SJCRH30 (cell line): ENCODE measurements around the gene TH. TPM values are rescaled to one million over a fixed set of nuclear protein-coding genes. Genes with fewer than 3 reads are reported as not detected.

Experiments
- DNase-seq, 2 experiments: peaks; one replicate each; pipeline ENCODE4 v3.0.0-alpha.2; 2015 to 2020
- H3K27ac ChIP-seq: fragments of 250-450 bp; sonication (Bioruptor Pico); 2 replicates; pipeline ENCODE4 v1.5.1; 2020; ENCODE audit warnings: mild to moderate bottlenecking, moderate library complexity
- H3K27me3 ChIP-seq: fragments of 250-450 bp; sonication (Bioruptor Pico); 2 replicates; pipeline ENCODE4 v1.5.1; 2020; ENCODE audit warnings: mild to moderate bottlenecking, moderate library complexity
- H3K36me3 ChIP-seq: fragments of 250-450 bp; sonication (Bioruptor Pico); 2 replicates; pipeline ENCODE4 v1.5.1; 2020; ENCODE audit warnings: mild to moderate bottlenecking, moderate library complexity
- H3K4me1 ChIP-seq: fragments of 250-450 bp; sonication (Bioruptor Pico); 2 replicates; pipeline ENCODE4 v1.5.1; 2020; ENCODE audit warnings: mild to moderate bottlenecking, moderate library complexity
- H3K4me3 ChIP-seq: fragments of 250-450 bp; sonication (Bioruptor Pico); 2 replicates; pipeline ENCODE4 v1.5.1; 2020; ENCODE audit warnings: mild to moderate bottlenecking, moderate library complexity
- H3K9me3 ChIP-seq: fragments of 250-450 bp; sonication (Bioruptor Pico); replicated peaks from 2 replicates; pipeline ENCODE4 v1.5.1; 2020; ENCODE audit warnings: mild to moderate bottlenecking, moderate library complexity
- total RNA-seq: library from RNA; depleted of rRNA; stranded (reverse); fragments of >200 nt; shearing (Covaris generic); gene quantifications from 2 replicates; pipeline ENCODE4 v1.2.3, GENCODE V29; 2014

The TH gene
- total RNA-seq, 1 experiment from 2014 or later, result not detected

DNA sequence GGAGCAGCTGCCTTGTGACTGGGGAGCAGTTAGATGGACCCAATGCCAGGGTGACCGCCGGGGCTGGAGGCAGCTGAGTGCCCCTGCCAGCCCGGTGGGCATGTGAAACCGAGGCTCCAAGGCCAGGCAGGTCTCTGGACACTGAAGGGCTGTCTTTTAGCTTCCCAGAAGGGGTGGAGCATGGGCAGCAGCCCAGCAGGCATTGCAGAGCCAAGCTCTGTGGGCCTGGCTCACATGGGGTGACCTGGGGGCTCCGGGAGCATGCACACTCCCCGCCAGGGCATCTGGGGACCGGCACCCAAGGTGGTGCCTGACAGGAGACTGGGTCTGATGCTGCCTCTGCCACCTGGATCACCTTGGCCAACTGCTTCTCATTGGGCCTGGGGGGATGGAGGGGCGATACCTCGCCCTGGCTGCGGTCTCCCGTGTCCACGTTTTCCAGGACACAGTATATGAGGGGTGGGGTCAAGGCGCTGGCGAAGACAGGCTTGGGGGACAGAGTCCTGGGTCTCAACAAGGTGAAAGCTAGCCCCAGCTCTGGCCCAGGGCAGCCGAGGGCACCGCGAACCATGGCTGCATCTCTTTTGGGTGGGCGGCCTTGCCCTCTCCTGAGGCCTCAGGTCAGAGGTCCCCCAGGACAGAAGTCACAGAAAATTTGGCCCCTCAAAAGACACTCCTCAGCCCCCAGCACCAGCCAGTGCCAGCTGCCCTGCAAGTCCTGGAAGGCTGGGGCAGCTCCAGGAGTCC lies 14.1 kb downstream of the TH start:
- Histone ChIP-seq H3K36me3 (no peaks in the 10 kb centered on the region), H3K4me1 (peaks cover 9% of the 10 kb centered on the region)

DNA sequence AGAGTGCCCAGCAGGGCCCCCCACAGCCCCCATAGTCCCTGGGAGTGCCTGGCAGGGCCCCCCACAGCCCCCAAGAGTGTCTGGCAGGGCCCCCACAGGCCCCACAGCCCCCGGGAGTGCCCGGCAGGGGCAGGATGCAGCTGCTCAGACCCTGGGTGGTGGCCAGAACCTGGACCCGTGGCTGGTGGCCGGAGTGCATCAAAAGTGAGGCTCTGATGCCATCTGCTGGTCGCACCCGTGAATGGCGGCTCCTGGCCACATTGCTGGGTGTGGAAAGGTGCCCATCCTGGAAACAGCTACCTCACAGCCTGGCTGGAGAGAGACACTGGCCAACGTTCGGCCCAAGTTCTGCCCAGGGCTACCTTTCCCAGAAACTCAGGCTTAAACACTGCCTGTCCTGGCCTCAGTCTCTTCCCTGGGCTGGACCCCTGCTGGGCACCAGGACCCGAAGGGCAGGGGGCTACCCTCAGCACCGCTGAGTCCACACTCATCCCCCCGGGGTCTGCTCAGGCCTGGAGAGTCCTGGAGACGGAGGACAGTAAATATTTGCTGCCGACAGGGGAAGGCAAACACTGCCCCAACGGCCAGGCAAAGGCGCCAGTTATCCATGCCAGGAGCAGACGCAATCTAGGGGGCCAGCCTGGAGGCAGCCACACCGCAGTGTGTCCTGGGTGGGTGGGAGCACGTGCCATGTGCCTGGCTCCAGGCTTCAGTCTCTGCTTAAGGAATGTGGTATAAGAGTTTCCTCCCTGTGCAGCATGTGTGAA lies 15.0 kb downstream of the TH start:
- no peak overlapping the region for H3K4me3 ChIP-seq
- H3K27me3 ChIP-seq, result no peaks in the 10 kb centered on the region
- peaks cover 11% of the 10 kb centered on the region for H3K4me1 ChIP-seq
- DNase-seq, result peak; percentile 83 to 90
- peak overlapping the region; percentile 24; the same call in 1 of the 2 replicates for H3K27ac ChIP-seq
- H3K36me3 ChIP-seq, result no peaks in the 10 kb centered on the region
- no peaks in the 10 kb centered on the region for H3K9me3 ChIP-seq

More for the DNA sequence above, 14.1 kb downstream of the TH start:
- H3K9me3 ChIP-seq, result no peaks in the 10 kb centered on the region
- no peaks in the 10 kb centered on the region for H3K27me3 ChIP-seq
- DNase-seq, result no peak
- no peak overlapping the region for H3K27ac ChIP-seq
- H3K4me3 ChIP-seq, result no peak overlapping the region

DNA sequence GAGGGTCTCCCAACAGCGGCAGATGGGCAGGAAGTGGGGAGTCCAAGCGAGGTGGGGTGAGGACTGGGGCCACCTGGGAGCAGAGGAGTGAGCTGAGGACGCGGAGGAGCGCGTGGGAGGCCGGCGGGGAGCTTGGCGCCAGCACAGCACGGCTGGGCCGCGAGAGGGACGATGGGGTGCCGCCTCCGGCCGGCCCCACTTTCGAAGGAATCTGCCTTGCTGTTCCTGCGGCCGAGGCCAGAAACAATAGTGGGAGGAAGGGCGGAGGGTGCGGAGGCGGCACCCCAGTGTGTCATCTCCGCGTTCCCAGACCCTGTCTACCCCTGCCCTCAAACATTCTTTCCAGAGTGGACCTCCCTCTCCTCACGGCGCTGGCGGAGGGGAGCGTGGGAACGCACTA lies 16.1 kb downstream of the TH start:
- no peak for DNase-seq
- Histone ChIP-seq H3K36me3 (no peaks in the 10 kb centered on the region), H3K4me3 (no peak overlapping the region), H3K27ac (no peak overlapping the region), H3K9me3 (no peaks in the 10 kb centered on the region), H3K4me1 (peaks cover 22% of the 10 kb centered on the region), H3K27me3 (no peaks in the 10 kb centered on the region)

DNA sequence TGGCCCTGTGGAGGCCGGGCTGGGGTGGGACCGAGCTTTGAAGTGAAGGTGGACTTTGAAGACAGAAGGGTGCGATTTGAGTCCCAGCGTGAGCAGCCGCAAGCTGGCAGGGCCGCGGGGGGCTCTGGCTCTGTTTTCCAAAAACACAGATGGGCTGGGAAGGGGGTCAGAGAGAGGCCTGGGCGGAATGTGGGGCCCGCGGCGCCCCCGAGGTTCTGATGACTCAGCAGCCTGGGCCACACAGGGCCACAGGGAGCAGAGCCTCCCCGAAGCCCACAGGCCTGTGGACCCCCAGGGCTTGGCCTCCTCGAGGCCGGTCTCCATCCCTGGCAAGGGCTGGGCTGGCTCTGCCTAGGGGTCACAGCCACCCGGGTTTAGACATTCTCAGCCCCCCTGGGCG lies 16.7 kb downstream of the TH start:
- Histone ChIP-seq H3K27ac (no peak overlapping the region), H3K4me3 (no peak overlapping the region), H3K9me3 (no peaks in the 10 kb centered on the region), H3K4me1 (peaks cover 28% of the 10 kb centered on the region), H3K27me3 (no peaks in the 10 kb centered on the region), H3K36me3 (no peaks in the 10 kb centered on the region)
- DNase-seq, result no peak

DNA sequence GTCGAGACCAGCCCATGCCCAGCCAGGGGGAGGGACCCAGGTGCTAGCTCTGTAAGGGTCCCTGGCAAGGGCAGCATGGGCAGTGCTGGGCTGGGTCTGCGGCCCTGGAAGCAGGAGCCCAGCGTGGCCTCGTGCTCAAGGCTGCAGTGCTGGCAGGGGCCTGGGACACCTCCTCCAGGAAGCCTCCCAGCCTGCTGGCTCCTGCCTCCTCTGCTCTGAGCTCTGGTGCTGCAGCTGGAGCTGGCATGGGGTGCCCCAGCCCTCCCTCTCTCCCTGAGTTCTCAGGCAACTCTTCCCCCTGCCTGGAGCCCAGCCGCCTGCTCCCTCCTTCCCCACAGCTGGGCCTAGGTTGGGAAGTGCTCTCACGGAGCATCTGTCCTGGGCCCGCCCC lies 17.4 kb downstream of the TH start:
- no peaks in the 10 kb centered on the region for H3K36me3 ChIP-seq
- H3K4me3 ChIP-seq, result no peak overlapping the region
- no peak for DNase-seq
- no peak overlapping the region for H3K27ac ChIP-seq
- H3K9me3 ChIP-seq, result no peaks in the 10 kb centered on the region
- H3K4me1 ChIP-seq, result peaks cover 35% of the 10 kb centered on the region
- no peaks in the 10 kb centered on the region for H3K27me3 ChIP-seq

DNA sequence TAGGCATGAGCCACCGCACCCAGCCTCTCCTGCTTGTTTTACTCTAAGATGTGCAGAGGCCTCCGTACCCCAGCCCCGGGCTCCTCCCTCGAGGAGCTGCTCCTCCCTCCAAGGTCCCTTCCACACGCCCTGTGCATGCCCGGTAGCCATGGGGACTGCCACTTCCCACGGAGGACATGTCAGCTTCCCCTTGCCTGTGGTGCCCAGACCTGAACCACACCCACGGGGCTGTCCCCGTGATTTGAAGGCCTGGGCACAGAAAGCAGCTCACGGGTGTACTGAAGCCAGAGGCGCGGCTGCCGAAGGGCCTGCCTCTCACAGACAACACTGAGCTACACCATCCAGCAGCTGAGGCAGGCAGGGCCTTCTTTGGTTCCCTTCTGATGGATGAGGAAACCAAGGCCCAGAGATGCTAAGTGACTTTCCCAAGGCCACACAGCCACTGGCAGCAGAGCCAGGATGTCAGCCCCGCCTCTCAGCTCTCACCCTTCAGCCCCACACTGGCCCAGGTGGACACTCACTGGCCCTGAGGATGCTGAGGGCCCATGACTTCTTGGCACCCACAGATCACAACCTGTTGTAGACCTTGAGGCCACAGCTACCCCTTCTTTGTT lies 17.9 kb downstream of the TH start:
- H3K27ac ChIP-seq, result no peak overlapping the region
- DNase-seq, result no peak
- no peak overlapping the region for H3K4me3 ChIP-seq
- H3K27me3 ChIP-seq, result no peaks in the 10 kb centered on the region
- H3K9me3 ChIP-seq, result no peaks in the 10 kb centered on the region
- peaks cover 40% of the 10 kb centered on the region for H3K4me1 ChIP-seq
- H3K36me3 ChIP-seq, result no peaks in the 10 kb centered on the region

DNA sequence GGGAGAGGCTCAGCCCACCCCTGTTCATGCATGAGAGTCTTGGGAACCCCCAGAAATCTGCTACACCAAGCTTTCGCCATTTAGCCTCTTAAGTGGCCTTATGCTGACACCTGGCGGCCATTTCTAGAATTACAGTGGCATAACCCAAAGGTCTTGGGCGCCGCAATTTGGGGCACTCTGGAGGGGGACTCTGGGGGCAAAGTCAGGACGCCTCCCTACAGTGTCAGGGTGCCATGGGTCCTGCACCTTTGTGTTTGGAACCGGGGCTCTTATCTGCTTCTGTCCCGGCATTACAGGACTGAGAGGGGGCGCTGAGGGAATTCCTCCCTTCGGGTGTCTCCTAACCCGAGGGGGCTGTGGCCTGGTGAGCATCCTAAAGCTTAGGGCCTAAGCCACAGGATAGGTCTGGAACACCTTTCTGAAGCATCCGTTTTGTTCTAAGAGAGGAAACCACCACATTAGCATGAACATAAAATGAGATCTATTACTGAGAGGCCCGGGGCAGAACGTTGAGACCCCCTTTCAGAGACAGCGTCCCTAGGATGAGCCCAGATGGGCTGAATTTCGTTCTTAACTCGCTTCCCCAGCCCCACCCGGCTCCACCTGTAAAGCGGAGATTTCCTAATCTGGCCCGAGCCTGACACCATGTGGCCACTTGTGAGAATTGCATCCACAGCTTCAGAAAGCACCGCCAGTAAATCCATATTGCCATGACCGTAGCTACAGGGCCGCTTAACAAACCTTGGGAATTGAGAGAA lies 19.9 kb downstream of the TH start:
- H3K27ac ChIP-seq, result no peak overlapping the region
- H3K9me3 ChIP-seq, result no peaks in the 10 kb centered on the region
- H3K36me3 ChIP-seq, result no peaks in the 10 kb centered on the region
- no peaks in the 10 kb centered on the region for H3K27me3 ChIP-seq
- no peak overlapping the region for H3K4me3 ChIP-seq
- peak; percentile 78 to 93 for DNase-seq
- H3K4me1 ChIP-seq, result peaks cover 56% of the 10 kb centered on the region

DNA sequence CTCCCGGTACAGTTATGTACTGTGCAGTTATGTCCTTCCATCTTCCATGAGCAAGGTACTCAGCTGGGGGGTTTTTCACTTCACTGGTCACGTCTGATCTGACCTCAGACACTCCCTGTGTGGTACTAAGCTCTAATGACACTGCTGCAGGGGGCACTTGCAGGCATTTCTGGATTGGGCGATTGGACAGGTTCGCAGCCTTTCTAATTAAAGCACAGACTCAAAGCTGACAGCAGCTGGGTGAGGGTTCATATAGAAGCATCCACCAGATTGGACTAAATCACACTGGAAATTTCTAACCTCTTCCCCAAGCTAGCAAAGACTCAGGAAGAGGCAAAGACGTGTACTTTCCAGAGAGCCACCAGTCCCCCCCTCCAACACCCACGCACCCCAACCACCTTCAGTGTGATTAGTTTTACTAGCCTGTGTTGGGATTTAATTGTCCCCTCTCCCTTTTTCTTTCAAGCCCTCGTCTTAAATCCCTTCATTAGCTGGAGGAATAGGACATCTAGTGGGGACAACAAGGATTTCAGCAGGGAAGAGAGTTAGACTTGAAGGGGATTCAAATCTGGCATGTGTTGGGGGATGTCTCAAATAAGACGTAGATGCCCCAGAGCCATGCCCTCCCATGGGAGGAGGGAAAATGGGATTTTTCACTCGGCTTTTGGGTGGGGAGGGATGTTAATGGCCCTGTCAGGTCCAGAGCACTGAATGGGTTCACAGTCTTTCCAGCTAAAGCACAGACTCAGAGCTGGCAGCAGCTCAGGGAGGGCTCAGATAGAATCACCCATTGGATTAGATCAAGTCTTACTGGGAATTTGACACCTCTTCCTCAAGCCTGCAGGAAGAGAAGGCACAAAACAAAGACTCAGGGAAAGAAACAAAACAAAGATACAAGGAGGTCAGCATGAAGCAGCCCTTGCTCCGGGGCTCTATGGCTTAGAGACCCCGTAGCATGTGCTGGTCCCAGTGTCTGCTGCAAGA lies 21.5 kb downstream of the TH start:
- H3K27ac ChIP-seq, result peak overlapping the region; percentile 73
- no peak overlapping the region for H3K4me3 ChIP-seq
- H3K36me3 ChIP-seq, result no peaks in the 10 kb centered on the region
- peak; percentile 71 to 93 for DNase-seq
- H3K27me3 ChIP-seq, result no peaks in the 10 kb centered on the region
- H3K4me1 ChIP-seq, result peaks cover 51% of the 10 kb centered on the region
- no peaks in the 10 kb centered on the region for H3K9me3 ChIP-seq

DNA sequence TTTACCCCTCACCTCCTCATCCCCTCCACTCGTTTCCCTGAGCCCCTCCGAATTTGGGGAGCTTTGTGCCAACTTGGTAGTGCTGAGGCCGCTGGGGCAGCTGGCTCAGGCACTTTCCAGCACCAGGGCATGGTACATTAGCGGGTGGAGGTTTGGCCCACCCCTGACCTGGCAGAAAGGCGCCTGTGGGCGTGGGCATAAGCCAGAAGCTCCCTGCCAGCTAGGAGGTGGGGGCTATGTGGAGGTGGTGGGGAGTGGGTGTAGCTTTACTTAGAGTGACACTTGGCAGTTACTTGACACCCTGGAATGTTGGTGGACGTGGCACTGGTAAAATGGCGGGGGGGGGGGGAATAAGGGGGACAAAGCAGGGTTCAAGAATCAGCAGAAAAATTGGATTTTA lies 22.2 kb downstream of the TH start:
- Histone ChIP-seq H3K27ac (peak overlapping the region; percentile 73), H3K27me3 (no peaks in the 10 kb centered on the region)

DNA sequence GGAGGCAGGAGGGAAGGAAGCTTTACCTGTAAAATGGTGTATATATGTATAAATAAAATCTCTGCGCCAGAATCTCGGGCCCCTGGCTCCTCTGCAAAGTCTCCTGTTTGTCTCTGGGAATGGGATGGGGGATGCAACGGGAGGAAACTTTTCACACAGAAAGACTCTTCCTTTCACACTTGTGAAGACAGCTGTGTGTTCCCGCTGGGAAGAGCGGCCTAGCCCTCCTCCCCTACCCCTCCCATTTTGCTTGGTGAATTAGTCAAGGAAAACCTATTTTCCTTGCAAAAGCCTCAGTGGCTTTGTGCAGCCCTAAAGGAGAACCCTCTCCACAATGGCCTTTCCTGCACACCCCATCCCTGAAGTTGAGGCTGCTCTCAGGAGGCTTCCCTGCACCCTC lies 23.0 kb downstream of the TH start:
- DNase-seq, result peak; percentile 68 to 83
- no peaks in the 10 kb centered on the region for H3K36me3 ChIP-seq
- H3K27me3 ChIP-seq, result no peaks in the 10 kb centered on the region
- H3K4me3 ChIP-seq, result no peak overlapping the region
- H3K27ac ChIP-seq, result peak overlapping the region; percentile 73
- no peaks in the 10 kb centered on the region for H3K9me3 ChIP-seq
- H3K4me1 ChIP-seq, result peaks cover 56% of the 10 kb centered on the region

More for the DNA sequence above, 22.2 kb downstream of the TH start:
- Histone ChIP-seq H3K4me1 (peaks cover 56% of the 10 kb centered on the region), H3K9me3 (no peaks in the 10 kb centered on the region), H3K36me3 (no peaks in the 10 kb centered on the region), H3K4me3 (no peak overlapping the region)
- DNase-seq, result no peak

DNA sequence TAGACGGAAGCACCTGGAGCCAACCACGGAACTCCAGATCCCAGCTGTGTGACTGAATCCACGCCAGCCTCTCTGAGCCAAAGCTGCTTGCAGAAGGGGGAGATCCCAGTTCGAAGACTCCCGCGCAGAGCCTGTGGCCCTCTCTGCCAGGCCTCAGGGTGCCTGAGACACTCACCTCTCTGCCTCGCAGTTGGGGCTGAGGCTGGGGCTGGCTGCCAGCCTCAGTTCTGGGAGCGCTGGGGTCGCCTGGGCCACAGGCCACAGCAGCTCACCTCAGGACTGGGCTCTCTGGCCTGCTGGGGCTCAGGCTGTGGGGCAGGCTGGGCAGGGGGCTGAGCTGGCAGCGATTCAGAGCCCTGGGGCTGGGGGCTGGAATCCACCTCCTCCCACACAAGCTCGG lies 24.2 kb downstream of the TH start:
- DNase-seq, result no peak
- Histone ChIP-seq H3K4me1 (peaks cover 62% of the 10 kb centered on the region), H3K9me3 (no peaks in the 10 kb centered on the region), H3K27ac (no peak overlapping the region), H3K4me3 (no peak overlapping the region), H3K36me3 (no peaks in the 10 kb centered on the region), H3K27me3 (no peaks in the 10 kb centered on the region)

DNA sequence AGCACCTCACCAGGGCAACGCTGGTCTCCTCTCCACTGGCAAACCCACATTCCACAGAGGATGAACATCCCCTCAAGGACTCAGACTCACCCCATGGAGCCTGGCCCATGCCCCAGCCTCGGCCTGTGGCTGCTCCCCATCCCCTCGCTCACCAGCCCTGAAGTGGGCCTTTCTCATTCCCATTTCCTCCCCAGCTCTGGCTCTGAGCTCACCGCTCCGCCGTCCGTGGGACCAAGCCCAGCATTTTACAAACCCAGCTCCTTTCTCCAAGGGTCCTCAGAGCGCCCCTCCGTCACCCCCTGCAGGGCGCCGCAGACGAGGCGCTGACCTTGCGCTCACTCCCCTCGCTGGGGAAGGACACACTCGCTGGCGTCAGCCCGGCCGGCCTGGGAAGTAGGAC lies 25.6 kb downstream of the TH start:
- no peaks in the 10 kb centered on the region for H3K9me3 ChIP-seq
- no peak for DNase-seq
- H3K4me3 ChIP-seq, result no peak overlapping the region
- no peaks in the 10 kb centered on the region for H3K36me3 ChIP-seq
- H3K4me1 ChIP-seq, result peaks cover 56% of the 10 kb centered on the region
- no peaks in the 10 kb centered on the region for H3K27me3 ChIP-seq
- H3K27ac ChIP-seq, result no peak overlapping the region

DNA sequence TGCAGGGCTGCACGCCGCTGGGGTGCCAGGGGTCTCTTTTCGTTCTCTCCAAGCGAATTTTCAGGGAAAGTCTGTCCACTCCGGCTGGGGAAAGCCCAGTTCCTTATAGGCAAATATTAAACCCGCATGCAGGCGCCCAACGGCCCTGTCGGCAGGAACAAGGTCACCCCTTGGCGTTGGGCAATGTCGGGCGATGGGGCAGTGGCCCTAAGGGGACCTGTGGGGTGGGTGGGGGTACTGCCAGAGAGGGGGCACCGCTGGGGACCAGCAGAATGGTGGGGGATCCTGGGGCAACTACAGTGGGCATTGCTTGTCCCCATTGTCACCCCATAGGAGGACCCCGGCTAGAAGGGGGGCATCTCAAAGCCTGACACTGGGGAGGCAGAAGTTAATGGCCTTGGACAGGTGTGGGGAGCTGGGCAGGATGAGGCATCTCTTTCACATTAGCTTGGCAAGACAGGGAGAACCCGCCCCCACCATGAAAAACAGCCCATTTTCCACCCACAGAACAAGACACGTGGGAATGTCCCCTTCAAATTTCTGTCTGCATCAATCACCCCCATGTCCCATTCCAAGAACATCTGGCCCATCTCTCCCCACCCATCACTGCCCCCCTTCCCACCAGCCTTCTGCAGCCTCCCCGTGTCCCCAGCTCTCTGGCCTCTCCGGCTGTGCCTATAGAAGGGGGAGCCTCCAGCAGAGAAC lies 26.9 kb downstream of the TH start:
- H3K27me3 ChIP-seq, result no peaks in the 10 kb centered on the region
- peak overlapping the region; percentile 87 for H3K4me3 ChIP-seq
- H3K9me3 ChIP-seq, result no peaks in the 10 kb centered on the region
- H3K27ac ChIP-seq, result peak overlapping the region; percentile 72
- peak; percentile 60 to 75 for DNase-seq
- H3K4me1 ChIP-seq, result peaks cover 42% of the 10 kb centered on the region
- no peaks in the 10 kb centered on the region for H3K36me3 ChIP-seq
